Non-pigmented ciliary epithelial cell (primary cell): ENCODE results near the gene ELP6.
"Not testable (repeated sequence)": the region's sequence is repeated elsewhere in the genome, so short reads cannot be mapped to it uniquely, and the experiment has no call there.

Experiments used
- DNase-seq: peaks from one replicate; pipeline ENCODE4 v3.0.0-alpha.2; 2010; ENCODE audit warnings: low read depth

ELP6 gene

DNA sequence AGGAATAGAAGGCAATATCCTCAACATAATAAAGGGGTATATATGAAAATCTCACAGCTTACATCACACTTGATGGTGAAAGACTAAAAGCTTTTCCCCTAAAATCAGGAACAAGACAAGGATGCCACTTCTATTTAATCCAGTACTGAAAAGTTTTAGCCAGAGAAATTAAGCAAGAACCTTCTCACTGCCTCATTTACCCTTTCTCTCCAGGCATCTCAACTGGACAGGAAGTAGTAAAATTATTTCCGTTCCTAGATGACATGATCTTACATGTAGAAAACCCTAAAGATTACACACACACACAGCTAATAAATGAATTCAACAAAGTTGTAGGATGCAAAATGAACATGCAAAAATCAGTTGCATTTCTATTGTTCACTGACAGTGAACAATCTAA is 48.9 kb downstream of the ELP6 start:
- DNase-seq, result no peak

GRCh38 chr3:47459534-47460085 is 53.9 kb downstream of the ELP6 start:
- DNase-seq, result not testable (repeated sequence)

DNA sequence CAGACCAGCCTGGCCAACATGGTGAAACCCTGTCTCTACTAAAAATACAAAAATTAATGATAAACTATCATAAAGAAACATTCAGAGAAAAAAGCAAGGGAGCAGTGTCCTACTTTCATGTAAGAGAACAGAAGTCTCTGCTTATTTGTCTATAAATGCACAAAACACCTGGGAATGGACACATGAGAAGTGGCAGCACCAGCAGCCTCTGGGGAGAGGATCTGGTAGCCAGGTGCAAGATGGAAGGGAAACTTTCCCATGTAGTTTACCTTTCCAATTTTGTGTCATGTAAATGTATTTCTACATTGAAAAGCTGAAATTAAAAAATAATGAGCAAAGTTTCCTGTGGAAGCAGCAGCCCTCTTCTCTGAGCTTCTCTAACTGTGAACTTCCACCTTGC is 56.5 kb downstream of the ELP6 start:
- DNase-seq, result no peak

- DNase-seq, result no peak
Measured at GRCh38 chr3:47455806-47456452, 57.6 kb downstream of the ELP6 start.

- no peak for DNase-seq
Measured at GRCh38 chr3:47452453-47453215, 60.9 kb downstream of the ELP6 start.
